GM21619 (cell line): ENCODE measurements around the gene NOC4L.
"Not testable (repeated sequence)": the region's sequence is repeated elsewhere in the genome, so short reads cannot be mapped to it uniquely, and the experiment has no call there.

ENCODE experiments used
- ATAC-seq: cut with Tn5 transposase; IDR thresholded peaks from one replicate; pipeline ENCODE4 v1.9.1; 2021; ENCODE audit not compliant: unreplicated experiment

The NOC4L gene

GRCh38 chr12:132123970-132124765 is 20.1 kb upstream of the NOC4L start:
- ATAC-seq, result no peak

- ATAC-seq, result no peak
These were observed 19.4 kb upstream of the NOC4L start for GRCh38 chr12:132124766-132125425.

DNA sequence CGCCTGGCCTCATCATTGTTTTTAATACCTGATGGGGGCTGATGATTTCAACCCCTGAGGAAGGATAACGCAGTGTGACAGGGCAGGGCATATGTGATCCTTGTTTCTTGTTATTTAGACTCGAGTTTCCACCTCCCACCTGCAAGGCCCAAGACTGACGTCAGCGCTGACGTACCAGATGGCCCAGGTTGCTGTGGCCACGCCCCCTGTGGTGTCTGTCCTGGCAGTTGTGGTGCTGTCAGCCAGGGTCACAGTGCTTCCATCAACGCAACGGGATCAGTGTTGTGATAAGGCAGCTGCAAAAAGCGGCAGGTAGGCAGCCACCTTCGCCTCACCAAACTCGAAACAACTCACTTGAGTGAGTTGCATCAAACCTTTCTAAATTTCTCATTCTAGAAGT is 18.5 kb upstream of the NOC4L start:
- no peak for ATAC-seq

- ATAC-seq, result no peak
These were observed 17.2 kb upstream of the NOC4L start for GRCh38 chr12:132127041-132127440.

- ATAC-seq, result no peak
These were observed 15.2 kb upstream of the NOC4L start for GRCh38 chr12:132129007-132129406.

DNA sequence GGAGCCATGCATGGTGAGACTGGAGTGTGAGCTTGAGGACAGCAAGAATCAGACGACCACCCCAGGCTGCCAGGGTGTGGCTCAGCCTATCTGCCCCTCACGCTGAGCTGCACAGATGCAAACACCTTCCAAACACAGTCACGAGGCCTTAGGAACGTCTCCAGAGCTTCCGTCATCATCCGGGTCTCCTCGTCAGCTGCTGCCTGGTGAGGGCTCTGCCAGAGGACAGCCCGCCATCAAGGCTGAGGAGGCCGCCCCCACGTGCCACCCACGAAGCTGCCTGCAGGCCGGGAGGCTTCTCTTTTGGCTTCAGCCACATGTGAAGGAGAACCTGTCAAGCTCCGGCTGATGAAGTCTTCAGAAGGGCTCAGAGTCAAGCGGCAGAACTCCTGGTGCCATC is 13.6 kb upstream of the NOC4L start:
- no peak for ATAC-seq

GRCh38 chr12:132131229-132131628 is 13.0 kb upstream of the NOC4L start:
- no peak for ATAC-seq

GRCh38 chr12:132131952-132132351 is 12.3 kb upstream of the NOC4L start:
- ATAC-seq, result no peak

- ATAC-seq, result no peak
These were observed 11.4 kb upstream of the NOC4L start for GRCh38 chr12:132132609-132133430.

- no peak for ATAC-seq
These were observed 10.2 kb upstream of the NOC4L start for GRCh38 chr12:132133952-132134652.

- ATAC-seq, result not testable (repeated sequence)
These were observed 9.5 kb upstream of the NOC4L start for GRCh38 chr12:132134653-132135183.

DNA sequence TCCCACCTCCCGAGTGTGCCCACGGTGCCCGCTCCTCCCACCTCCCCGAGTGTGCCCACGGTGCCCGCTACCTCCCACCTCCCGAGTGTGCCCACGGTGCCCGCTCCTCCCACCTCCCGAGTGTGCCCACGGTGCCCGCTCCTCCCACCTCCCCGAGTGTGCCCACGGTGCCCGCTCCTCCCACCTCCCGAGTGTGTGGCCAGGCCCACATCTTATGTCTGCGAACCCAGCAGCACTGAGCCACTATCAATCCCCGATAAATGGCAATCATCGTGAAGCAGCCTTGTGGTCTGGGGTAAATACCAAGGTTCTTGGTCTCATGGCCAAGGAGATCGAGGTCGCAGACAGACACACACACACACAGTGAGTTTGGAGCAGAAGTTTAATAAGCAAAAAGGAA is 8.0 kb upstream of the NOC4L start:
- ATAC-seq, result not testable (repeated sequence)

DNA sequence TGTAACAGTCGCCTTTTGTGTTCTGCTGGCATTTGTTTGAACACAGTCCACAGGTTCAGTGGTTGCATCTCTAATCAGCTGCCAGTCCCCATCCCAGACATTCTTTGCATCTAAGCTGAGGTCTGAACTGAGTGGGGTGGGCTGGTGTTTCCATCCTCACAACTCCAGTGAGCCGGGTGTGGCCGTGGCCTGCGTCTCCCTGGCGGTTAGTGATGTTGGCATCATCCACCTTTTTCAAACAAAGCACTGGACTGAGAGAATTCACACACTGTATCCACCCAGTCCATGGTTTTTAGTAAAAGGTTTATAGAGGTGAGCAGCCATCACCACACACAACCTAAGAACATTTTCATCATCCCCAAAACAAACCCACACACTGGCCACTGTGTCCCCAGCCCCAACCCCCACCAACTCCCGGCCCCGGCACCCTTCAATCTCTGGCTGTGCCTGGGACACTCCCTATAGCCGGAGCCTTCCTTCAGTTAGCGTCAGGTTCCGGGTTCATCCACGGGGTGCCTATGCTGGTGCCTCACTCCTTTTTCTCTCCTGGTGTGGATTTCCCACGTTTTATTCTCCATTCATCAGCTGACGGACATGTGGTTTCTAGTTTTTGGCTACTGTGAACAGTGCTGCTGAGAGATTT is 6.7 kb upstream of the NOC4L start:
- no peak for ATAC-seq

DNA sequence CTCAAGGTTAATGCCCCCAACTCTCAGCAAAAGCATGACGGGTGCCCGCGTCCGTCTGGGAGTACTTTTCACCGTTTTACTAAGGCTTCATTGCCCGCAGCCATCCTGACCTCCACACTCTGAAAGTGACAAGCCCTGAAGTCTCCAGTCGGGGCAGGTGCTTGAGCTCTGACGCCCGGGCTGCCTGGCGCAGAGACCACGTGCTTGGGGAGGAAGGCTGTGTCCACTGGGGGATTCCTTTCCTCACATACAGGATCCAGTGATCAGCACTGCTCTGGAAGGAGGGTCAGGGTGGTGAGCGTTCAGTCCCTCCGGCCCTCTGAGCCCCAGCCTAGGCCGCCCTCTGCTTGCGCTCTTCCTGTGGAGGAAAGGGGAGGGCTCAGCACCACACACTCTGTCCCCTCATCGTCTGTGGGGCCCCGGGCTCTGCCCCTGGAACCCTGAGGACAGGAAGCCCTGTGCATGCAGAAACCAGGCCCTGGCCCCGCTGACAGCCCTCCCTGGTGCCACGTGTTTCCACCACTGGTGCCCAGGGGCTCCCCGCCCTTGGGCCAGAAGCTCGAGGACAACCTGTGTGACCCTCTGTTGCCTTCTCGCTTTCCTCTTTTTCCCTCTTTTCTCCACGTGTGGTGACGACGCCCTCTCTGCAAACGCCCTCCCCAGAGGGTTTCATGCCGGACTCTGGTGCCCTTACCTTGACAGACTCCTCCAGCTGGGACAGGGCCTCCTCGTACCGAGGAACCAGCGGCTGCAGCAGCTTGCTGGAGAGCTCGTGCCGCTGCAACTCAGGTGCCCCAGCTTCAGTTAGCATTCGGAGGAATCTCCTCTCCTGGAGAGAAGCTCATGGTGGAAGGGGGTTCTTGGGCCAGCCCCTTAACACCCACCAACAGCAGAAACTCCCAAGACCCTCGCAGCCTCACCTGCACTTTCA is 5.1 kb upstream of the NOC4L start:
- ATAC-seq, result no peak

GRCh38 chr12:132139912-132140311 is 4.3 kb upstream of the NOC4L start:
- ATAC-seq, result no peak

DNA sequence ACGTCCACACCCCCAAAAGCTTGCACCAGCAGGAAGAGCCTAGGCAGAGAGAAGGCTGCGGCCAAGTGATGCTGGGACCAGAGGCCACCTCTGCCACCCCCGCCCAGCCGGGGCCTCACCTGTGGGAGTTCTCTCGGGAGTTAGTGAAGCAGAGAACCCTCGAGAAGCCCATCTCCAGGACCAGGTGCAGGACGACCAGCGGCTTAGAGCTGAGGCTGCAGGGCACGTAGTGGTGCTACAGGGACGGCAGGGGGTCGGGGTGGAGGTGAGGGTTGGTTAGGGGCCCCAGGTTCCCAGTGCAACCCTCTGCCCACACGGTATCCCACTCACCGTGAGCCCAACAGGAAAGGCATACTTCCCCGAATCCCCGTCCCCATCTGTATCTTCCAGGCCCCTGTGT is 3.8 kb upstream of the NOC4L start:
- ATAC-seq, result no peak

GRCh38 chr12:132140918-132141841 is 3.1 kb upstream of the NOC4L start:
- ATAC-seq, result no peak

DNA sequence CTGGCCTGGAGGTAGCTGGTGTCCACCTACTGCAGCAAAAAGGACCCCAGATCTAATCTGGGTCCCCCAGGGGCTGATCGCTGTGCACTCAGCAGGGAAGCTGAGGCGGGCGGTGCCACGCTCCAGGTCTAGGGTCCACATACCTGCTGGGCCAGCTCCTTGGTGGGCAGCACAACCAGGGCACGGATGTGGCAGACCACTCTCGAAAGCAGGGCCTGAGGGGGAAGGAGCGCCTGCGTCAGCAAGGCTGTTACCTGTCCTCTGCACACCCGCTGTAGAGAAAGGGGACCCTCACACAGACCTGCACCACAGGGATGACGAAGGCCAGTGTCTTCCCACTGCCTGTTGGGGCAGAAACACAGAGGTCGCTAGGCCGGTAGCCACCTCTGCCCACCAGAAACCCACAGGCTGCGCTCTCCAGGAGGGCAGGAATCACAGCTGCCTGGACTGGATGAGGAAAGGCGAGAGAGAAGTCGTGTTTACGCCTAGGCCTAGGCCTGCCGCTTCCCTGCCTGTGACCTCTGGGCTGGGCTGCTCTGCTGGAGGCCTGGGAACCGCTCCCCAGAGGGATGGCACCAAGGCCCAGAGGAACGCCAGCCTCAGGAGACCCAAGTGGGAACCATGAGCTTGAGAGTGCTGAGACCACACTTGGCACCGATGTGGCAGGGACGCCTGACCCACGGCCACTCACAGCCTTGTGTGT is 2.1 kb upstream of the NOC4L start:
- ATAC-seq, result no peak
